Tibial nerve (tissue), 4 donors: ENCODE measurements around the gene SRPK3.

Experiments
- EP300 ChIP-seq, 2 donors: sonication (generic); formaldehyde crosslinking; IDR thresholded peaks; one replicate each; pipeline ENCODE4 v1.6.1; 2017; ENCODE audit warnings: antibody characterized with exemption in 2 of 2, mild to moderate bottlenecking in 1 of 2
- TF ChIP-seq, protein P1 (sequence below), 5 experiments: fragments of 200-600 bp in 3 of 5; fragments of 450-650 bp in 2 of 5; sonication (generic) in 3 of 5; IDR thresholded peaks; one replicate each; pipeline ENCODE4 v1.5.1; 2016 to 2019; ENCODE audit warnings: antibody characterized with exemption in 5 of 5, mild to moderate bottlenecking in 3 of 5, moderate library complexity in 2 of 5

DNA sequence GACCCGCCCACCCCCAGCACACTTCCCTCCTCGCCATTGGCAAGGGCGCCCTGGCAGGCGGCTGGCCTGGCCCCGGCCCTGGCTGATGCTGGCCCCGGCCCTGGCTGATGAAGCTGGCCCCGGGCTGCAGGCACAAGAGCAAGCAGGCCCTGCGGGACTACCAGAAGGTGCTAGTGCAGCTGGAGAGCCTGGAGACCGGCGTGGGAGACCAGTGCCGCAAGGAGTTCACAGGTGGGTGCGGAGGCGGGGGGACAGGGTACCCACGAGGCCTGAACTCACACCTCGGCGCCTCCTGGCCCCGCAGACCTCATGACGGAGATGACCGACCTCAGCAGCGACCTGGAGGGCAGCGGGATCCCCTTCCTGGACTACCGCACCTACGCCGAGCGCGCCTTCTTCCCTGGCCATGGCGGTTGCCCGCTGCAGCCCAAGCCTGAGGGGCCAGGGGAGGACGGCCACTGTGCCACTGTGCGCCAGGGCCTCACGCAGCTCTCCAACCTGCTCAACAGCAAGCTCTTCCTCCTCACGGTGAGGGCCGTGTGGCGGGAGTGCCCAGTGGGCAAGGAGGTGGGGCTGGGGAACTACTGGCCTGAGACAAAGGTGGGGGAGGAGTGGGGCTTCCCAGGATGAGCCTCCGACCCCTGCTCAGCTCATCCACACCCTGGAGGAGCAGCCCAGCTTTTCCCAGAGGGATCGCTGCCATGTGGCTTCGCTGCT, 6.1 kb upstream of the SRPK3 start:
- no peak for TF ChIP-seq EP300 (IDR thresholded peaks at IDR 0.05)
- TF ChIP-seq, protein P1, sequence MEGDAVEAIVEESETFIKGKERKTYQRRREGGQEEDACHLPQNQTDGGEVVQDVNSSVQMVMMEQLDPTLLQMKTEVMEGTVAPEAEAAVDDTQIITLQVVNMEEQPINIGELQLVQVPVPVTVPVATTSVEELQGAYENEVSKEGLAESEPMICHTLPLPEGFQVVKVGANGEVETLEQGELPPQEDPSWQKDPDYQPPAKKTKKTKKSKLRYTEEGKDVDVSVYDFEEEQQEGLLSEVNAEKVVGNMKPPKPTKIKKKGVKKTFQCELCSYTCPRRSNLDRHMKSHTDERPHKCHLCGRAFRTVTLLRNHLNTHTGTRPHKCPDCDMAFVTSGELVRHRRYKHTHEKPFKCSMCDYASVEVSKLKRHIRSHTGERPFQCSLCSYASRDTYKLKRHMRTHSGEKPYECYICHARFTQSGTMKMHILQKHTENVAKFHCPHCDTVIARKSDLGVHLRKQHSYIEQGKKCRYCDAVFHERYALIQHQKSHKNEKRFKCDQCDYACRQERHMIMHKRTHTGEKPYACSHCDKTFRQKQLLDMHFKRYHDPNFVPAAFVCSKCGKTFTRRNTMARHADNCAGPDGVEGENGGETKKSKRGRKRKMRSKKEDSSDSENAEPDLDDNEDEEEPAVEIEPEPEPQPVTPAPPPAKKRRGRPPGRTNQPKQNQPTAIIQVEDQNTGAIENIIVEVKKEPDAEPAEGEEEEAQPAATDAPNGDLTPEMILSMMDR (IDR thresholded peaks at IDR 0.05) = no peak
